ENCODE data around the gene ZNF763.

ZNF763 gene

GRCh38 chr19:12000152-12000981 lies 35.5 kb downstream of the ZNF763 start:
- peaks cover 11% of the 10 kb centered on the region for H3K36me3 ChIP-seq (ENCODE audit: control insufficient read depth, insufficient read depth, low read length, severe bottlenecking)
- no peaks in the 10 kb centered on the region for H3K27me3 ChIP-seq (replicated peaks; ENCODE audit: control insufficient read depth, insufficient read depth, low read length)
- H3K4me1 ChIP-seq (ENCODE audit: control insufficient read depth, insufficient read depth, low read length) = no peaks in the 10 kb centered on the region
- peak; percentile 39 for DNase-seq (ENCODE audit: low read depth)
- H3K4me3 ChIP-seq (ENCODE audit: low read length) = no peak overlapping the region
- H3K9ac ChIP-seq (ENCODE audit: low read length) = no peak overlapping the region
- no peaks in the 10 kb centered on the region for H3K9me3 ChIP-seq (ENCODE audit: control insufficient read depth, low read length)

GRCh38 chr19:12015015-12015752 lies 50.3 kb downstream of the ZNF763 start:
- peak overlapping the region; percentile 68 for H3K4me3 ChIP-seq (ENCODE audit: low read length)
- H3K36me3 ChIP-seq (ENCODE audit: control insufficient read depth, insufficient read depth, low read length, severe bottlenecking) = peaks cover 58% of the 10 kb centered on the region
- H3K4me1 ChIP-seq (ENCODE audit: control insufficient read depth, insufficient read depth, low read length) = no peaks in the 10 kb centered on the region
- peaks cover 92% of the 10 kb centered on the region for H3K9me3 ChIP-seq (ENCODE audit: control insufficient read depth, low read length)
- no peaks in the 10 kb centered on the region for H3K27me3 ChIP-seq (replicated peaks; ENCODE audit: control insufficient read depth, insufficient read depth, low read length)
- DNase-seq (ENCODE audit: low read depth) = no peak
- H3K9ac ChIP-seq (ENCODE audit: low read length) = no peak overlapping the region

- Histone ChIP-seq H3K27me3 (replicated peaks; ENCODE audit: control insufficient read depth, insufficient read depth, low read length) (no peaks in the 10 kb centered on the region), H3K4me1 (ENCODE audit: control insufficient read depth, insufficient read depth, low read length) (no peaks in the 10 kb centered on the region), H3K4me3 (ENCODE audit: low read length) (peak overlapping the region; percentile 68), H3K36me3 (ENCODE audit: control insufficient read depth, insufficient read depth, low read length, severe bottlenecking) (peaks cover 58% of the 10 kb centered on the region), H3K9me3 (ENCODE audit: control insufficient read depth, low read length) (peaks cover 94% of the 10 kb centered on the region), H3K9ac (ENCODE audit: low read length) (no peak overlapping the region)
- no peak for DNase-seq (ENCODE audit: low read depth)
These were observed 50.9 kb downstream of the ZNF763 start for GRCh38 chr19:12015753-12016116.
